NCI-H748 treated with DMSO at 0.1 percent for 48 hours (cell line): Measurements from ENCODE around the gene C9orf50.

ENCODE experiments used
- DNase-seq: peaks from one replicate; lab custom pipeline; 2025; lab: John Stamatoyannopoulos, UW

C9orf50 gene

DNA sequence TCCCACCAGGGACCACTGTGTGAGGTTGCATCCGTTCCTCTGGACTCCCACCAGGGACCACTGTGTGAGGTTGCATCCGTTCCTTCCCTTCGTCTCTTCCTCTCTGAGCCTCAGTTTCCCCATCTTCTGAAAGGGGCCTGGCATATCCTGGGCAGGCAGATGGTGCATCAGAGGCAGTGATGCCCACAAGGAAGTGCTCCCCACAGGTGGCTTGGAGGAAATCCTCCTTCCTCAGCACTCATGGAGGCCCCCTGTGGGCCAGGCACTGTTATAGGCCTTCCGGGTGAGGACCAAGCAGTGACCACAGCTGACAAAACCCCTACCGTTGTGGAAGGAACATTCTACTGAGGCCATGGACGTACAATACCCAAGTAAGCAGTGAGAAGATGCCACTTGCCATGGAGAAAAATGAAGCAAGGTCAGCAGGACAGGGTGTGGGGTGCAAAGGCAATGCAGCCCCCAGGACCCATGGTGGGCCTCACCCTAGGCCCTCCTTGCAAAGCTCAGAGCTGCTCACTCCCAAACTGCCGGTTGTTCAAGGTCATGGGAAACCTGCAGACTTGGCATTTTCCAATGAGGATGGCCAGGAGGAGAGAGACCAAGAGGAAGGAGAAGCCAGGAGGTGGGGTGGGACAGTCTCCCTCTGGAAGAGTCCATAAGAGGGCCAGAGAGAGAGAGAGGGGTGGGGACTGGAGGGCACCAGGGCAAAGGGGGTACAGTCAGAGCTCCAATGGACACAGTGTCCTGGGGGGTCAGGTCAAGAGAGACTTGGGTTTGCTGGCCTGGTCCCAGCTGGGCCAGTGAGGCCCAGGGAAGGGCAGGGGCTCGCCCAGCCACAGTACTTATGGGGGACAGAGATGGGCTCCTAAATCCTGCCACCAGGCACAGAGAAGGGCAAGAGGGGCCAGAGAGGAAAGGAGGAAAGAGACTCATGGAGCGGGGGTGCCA lies 51.1 kb downstream of the C9orf50 start:
- DNase-seq: no peak

DNA sequence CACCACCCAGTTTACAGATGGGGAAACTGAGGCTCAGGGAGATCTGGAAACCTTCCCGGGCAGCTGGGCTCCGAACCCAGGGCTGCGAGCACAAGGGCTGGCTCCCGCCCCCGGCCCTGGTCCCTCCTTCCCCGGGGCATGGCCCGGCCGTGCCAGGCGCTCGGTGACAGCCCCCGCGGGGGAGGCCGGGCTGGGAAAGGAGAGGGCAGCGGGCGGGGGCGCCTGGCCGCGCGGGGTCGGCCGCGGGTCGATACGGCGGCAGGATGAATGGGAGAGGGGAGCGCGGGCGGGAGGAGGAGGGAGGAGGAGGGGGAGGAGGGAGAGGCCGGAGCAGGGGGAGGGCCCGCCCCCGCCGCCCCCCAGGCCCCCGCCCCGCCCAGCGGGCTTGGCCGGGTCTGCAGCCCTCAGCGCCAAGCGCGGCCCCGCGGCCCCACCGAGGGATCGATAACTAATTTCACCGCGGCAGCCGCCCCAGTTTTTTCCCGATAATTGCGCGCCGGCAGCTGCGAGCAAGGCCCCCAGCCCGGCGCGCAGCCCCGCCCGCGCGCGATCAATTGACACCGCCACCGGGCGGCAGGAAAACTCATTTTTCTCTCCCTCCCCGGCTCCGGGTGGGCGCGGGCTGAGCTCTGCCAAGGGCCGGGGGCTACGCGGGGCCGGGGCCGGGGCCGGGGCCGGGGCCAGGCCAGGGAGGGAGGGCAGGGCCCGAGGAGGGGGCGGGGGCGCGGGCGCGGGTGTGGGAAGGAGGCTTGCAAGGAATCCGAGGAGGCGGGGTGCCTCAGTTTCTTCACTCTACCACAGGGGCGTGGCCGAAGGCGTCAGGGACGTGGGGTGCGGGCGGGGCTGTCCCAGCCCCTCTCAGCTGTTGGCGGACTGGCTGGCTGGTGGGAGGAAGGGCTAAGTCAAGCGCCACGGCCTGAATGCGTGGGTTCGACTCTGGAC lies 52.1 kb downstream of the C9orf50 start:
- DNase-seq: no peak

DNA sequence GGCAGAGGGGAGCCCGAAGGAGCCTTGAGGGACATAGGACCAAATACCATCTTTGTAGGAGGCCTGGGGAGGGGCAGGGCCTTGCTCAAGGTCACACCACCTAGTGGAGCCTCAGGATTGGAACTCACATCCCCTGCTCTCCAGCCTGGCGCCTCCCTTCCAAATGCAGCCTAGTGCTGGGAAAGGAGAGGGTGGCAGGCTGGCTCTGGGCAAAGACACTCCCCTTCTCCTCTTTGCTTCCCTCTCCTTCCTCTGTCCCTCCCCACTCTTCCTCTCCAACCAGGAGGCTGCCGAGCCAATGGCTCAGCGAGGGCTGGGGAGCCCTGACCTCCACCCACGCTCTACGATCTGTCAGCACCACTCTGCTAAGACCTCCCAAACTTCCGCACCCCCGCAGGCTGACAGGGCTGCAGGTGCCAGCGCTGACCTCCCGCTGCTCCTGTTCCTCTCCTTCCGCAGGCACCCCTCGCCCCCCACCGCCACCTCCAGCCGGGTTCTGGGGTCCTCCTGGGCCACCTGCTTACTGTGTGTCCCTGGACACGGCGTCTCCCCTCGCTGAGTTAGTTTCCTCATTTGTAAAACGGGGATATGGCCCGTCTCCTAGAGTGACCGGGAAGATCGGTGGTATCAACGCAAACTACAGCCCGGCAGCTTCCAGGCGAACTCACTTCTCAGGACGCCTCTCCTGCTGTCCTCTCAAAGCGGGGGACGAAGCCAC lies 52.9 kb downstream of the C9orf50 start:
- no peak for DNase-seq

DNA sequence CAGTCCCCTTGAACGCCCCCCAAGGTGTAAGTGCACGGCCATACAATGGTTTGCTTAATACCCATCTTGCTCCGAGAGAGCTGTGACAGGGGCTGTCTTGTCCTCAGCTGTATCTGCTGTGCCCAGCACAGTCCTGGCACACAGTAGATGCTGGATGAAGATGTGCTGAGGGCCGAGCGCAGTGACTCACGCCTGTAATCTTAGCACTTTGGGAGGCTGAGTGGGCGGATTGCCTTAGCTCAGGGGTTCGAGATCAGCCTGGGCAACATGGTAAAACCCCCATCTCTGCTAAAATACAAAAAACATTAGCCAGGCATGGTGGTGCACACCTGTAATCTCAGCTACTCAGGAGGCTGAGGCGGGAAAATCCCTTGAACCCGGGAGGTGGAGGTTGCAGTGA lies 53.6 kb downstream of the C9orf50 start:
- no peak for DNase-seq

DNA sequence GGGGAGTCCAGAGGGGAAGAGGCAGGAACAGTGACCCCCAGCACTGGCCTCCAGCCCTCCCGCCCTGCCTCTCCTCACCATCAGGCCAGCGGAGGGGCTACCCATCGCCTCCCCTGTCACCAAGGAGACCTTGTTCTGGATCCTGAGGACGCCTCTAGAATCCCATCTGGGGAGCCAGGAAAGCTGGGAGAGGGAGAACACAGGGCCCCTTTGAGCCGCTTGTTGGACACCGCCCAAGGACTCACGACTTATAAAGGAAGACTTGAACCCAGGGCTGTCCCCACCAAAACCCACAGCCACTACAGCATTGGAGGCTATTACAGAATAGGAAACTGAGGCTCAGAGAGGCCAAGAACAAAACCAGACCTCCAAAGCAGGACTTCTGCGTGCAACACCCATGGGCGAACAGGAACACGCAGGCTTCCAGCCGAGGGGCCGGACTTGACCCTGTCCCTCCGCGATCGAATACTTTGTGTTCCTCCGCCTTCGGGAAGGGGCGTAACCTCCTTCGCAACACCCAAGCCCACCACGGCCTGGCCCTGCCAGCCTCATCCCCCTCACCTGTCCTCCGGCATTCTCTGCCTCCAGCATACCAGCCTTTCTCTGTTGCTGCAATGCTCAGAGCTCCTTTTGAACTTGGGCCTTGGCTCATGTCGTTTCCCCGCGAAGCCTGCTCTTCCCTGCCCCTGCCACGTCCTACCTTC lies 54.2 kb downstream of the C9orf50 start:
- DNase-seq: no peak

DNA sequence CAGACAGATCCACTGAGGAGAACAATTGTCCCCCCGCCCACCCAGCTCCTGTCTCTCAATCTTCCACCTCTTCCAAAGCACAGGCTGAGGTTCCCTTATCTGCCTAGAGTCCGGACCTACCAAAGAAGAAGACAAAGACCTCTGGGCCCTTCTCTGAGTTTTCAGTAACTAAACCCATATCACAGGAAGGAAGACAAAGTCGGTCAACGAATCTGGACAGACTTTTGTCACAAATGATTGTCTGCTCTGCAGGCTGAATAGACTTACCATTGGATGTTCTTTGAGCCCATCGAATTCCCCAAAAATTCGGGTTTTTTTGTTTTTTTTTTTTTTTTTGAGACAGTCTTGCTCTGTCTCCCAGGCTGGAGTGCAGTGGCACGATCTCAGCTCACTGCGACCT lies 58.0 kb downstream of the C9orf50 start:
- no peak for DNase-seq

DNA sequence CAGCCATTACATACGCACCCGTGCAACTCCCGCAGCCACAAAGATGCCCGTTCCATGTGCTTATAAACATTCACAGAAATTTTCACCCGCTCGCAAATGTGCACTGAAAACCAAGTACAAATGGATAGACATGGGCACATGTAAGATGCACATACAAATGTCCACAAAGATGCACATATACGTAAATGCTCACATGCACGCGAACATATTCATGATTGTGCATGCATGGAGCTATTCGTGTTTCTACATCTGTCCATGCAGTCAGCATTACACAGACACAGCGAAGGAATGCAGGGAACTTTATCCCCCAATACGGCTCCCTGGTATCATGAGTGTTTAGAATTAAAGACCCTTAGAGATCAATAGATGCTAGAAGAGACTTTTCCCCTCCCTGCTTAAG lies 58.4 kb downstream of the C9orf50 start:
- no peak for DNase-seq
